Nucleus accumbens (tissue), 56 donors: ENCODE measurements around the gene OSBPL10.
"Not testable (repeated sequence)": the region's sequence is repeated elsewhere in the genome, so short reads cannot be mapped to it uniquely, and the experiment has no call there.

Experiments
- DNase-seq, 56 donors: peaks; one replicate each; lab custom pipeline; 2025; lab: John Stamatoyannopoulos, UW

Gene OSBPL10, protein sequence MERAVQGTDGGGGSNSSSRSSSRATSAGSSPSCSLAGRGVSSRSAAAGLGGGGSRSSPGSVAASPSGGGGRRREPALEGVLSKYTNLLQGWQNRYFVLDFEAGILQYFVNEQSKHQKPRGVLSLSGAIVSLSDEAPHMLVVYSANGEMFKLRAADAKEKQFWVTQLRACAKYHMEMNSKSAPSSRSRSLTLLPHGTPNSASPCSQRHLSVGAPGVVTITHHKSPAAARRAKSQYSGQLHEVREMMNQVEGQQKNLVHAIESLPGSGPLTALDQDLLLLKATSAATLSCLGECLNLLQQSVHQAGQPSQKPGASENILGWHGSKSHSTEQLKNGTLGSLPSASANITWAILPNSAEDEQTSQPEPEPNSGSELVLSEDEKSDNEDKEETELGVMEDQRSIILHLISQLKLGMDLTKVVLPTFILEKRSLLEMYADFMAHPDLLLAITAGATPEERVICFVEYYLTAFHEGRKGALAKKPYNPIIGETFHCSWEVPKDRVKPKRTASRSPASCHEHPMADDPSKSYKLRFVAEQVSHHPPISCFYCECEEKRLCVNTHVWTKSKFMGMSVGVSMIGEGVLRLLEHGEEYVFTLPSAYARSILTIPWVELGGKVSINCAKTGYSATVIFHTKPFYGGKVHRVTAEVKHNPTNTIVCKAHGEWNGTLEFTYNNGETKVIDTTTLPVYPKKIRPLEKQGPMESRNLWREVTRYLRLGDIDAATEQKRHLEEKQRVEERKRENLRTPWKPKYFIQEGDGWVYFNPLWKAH

DNA sequence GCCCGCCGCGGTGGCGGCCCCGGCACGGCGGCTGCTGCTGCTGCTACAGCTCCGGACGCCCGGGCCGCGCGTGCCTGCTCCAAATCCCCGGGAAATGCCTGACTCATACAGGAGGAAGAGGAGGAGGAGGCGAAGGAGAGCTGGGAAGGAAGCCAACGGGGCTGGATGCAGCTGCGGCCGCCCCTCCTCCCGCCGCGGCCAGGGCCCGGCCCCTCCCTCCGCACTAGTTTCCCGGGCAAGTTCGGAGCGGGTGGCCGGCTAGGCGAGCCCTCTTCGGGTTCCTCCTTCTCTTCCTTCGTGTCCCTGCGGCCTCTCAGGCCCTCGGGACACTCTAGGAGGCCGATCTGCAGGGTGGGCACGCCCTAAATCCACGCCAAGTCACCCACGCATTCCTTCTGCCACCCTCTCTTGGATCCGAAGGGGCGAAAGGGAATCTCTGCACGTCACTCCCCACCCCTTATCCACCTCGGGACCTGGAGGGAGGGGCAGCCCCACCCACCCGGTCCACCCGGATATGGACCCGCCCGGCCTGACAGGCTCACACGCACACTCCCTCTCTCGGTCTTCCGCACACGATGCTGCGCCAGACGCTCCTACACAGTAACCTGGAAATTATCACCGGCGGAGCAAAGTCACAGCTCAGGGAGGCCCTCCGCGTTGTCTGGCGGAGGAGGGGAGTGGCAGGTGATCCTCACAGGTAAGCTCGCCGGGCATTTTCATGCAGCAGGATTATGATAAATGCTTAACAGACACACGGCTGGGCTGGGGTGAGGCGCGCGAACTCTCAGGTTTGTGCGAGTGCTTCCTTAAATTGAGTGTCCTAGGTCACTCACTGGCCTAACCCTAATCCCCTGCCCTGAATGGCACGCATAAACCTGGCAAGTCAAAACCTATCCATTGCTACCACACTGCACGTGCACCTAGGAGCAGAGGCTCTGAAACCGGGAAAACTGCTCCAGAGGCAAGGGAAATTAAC lies at the start of gene OSBPL10, which contains the start of gene ZNF860:
Gene OSBPL10 (minus strand): TSS at position 57 of the 976 bp plus-strand sequence. CDS start 83 bp downstream, outside the sequence.
Gene ZNF860 (plus strand): TSS at position 545 of the 976 bp plus-strand sequence. CDS start 7,330 bp downstream, outside the sequence.
- peak in 55 of 56 donors; percentile 1 to 86 (median 48) for DNase-seq

DNA sequence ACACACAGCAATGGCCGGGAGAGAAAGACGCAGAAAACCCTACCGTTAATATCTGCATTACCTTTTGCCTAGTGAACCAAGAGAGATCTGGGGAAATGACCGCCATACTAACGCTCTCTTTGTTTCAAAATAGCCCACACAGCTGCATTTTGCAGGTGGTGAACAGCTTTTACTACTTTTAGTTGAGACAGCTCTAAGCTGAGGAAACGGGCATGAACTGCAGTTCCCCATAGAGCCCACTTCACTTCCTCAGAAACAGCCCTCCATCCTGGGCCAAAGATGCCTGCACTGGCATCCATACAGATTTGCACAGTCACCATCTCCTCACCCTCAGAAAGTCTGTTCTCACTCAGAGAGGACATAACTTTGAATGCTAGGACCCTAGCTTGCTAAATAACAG lies 45.5 kb upstream of the OSBPL10 start:
- no peak for DNase-seq

DNA sequence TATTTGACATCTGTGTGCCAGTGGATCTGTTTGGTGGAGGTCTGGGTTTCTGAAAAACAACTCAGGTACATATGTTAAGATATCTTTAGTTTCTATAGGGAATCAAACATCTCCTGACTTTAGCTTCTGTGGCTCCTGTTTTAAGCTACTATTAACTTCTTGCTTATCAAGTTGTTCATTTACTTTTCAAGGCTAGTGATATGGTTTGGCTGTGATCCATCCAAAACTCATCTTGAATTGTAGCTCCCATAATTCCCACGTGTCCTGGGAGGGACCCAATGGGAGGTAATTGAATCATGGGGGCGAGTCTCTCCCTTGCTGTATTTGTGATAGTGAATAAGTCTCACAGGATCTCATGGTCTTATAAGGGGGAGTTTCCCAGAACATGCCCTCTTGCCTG lies 41.9 kb upstream of the OSBPL10 start:
- DNase-seq = no peak

DNA sequence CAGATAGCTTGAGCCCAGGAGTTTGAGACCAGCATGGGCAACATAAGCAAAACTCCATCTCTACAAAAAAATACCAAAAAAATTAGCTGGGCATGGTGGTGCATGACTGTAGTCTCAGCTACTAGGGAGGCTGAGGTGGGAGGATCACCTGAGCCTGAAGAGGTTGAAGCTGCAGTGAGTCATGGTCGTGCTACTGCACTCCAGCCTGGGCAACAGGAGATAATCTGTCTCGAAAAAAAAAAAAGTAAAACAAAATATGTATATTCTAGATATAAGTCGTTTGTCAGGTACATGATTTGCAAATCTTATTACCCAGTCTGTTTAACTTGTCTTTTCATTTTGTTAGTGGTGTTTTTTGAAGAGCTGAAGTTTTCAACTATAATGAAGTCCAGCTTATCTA lies 40.7 kb upstream of the OSBPL10 start:
- DNase-seq = no peak

DNA sequence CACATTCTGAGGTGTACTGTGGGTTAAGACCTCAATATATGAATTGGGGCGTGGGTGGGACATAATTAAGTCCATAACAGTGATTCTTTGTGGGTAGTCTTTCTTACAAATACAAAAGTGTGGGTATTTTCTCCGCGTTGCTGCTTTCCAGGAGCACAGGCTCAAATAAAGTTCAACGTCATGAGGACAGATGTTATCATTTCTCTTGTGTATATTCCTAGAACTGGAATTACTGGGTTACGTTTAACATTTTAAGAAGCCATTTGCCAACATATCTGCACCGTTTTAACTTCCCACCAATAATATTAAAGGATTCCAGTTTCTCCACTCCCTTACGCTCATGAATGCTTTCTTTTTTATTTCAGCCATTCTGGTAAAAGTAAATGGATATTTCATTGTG lies 40.1 kb upstream of the OSBPL10 start:
- no peak for DNase-seq

DNA sequence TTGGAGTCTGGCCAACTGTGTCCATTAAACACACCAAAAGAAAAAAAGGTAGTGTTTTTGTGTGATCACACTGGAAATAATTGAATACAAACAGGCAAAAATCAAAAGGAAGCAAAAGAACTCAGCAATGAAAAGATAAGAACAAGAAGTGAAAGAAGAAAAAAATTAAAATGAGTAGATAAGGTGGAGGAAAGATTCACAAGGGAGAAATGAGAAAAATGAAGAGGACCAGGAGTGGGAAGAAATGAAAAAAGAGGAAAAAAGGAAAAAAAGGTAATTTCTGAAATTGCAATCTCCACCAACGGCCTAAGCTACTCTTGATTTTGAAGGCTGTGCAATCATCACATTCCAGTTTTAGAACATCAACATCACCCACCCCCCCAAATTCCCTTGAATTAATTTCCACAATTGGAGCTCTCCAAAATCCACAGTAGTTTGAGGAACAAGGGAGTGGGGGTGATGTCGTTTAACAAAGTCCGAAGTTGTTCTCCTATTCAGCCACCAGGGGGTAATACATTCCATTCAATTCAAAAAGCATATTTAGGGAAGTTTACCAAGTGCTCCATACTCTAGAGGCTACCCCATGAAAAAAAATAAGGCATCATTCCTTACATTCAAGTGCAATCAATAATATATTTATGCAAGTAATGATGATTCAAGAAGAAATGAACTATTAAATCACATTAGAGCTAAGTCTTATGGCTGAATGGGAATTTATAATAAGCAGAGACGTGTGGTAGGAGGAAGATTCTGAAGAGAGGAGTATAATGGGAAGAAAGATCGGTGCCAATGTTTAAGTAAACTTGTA lies 37.9 kb upstream of the OSBPL10 start:
- DNase-seq = peak in 1 of 56 donors; percentile 1

DNA sequence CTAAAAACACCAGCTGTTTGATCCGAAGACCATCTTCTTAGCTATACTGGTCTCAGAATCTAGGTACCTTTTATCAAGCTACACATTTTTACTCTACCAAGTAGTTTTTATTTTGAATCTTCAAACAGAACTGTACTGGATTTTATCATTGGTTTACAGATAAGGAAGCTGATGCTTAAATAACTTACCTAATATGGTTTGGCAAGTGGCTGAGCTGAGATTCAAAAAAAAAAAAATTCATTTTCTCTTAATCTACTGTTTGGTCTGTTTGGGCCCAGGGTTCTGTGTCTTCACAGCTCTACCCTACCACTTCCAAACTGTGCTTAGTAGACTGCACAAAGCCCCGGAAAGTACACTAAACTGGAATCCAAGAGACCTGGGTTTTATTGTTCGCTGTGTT lies 36.2 kb upstream of the OSBPL10 start:
- DNase-seq = no peak

DNA sequence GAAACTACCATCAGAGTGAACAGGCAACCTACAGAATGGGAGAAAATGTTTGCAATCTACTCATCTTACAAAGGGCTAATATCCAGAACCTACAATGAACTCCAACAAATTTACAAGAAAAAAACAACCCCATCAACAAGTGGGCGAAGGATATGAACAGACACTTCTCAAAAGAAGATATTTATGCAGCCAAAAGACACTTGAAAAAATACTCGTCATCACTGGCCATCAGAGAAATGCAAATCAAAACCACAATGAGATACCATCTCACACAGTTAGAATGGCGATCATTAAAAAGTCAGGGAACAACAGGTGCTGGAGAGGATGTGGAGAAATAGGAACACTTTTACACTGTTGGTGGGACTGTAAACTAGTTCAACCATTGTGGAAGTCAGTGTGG lies 34.6 kb upstream of the OSBPL10 start:
- DNase-seq = not testable (repeated sequence)

DNA sequence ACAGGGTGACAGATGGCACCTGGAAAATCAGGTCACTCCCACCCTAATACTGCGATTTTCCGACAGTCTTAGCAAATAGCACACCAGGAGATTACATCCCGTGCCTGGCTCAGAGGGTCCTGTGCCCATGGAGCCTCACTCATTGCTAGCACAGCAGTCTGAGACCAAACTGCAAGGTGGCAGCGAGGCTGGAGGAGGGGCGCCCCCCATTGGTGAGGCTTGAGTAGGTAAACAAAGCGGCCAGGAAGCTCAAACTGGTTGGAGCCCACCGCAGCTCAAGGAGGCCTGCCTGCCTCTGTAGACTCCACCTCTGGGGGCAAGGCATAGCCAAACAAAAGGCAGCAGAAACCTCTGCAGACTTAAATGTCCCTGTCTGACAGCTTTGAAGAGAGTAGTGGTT lies 29.6 kb upstream of the OSBPL10 start:
- not testable (repeated sequence) for DNase-seq

DNA sequence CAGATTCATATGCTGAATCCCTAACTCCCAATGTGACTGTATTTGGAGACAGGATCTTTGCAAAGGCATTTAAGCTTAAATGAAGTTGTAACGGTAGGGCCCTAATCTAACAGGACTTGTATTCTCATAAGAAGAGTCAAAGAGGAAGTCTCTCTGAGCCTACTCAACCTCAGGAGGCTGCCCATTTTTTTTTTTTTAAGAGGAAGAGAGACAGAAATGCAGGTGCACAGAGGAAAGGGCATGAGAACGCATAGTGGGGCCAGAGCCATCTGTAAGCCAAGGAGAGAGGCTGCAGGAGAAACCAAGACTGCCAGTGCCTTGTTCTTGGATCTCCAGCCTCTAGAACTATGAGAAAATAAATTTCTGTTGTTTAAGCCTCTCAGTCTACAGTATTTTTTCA lies 28.9 kb upstream of the OSBPL10 start:
- no peak for DNase-seq

DNA sequence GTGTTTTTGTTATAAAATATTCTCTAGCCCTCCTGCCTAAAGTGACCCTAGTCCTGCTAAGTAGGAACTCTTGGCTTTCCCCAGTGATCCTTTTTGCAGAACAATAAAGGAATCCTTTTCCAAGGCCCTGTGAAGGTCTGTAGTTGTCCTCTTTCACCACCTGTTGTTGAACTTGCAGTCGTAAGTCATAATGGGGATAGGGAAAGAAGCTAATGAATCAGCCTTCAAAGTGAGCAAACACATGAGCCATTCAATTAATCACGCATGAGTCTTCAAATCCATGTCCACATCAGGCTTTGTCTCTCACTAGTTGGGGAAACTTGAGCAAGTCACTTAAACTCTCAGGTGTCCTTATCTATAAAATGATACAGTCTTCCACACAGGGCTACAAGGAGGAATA lies 28.0 kb upstream of the OSBPL10 start:
- no peak for DNase-seq

DNA sequence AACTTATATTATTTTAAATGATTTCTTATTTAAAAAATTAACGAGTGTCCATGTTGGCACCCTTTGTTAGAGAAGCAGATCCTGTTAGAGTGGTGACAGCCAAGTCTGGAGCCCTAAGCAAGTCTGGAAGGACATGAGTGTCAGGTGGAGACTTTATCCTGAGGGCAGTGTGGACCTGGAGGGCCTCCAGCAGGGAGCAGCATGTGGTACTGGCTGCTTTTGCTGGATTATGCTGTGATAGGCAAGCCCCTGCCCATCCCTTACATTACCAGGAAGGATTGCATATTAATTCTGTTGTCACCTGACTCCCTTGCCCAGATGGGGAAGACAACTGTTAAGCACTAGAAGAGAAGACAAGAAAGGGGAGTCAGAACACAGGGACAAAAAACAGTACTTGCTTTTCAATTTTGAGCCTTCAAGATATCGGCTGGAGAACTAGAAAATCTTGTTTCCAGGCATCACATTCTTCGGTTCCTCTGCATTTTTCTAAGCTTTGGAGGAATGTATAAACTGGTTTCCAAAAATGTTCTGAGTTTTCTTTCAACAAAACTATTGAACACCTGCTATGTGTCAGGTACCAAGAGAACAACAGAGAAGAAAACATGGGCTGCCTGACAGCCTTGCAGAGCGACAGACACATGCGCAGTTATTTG lies 23.2 kb upstream of the OSBPL10 start:
- no peak for DNase-seq

DNA sequence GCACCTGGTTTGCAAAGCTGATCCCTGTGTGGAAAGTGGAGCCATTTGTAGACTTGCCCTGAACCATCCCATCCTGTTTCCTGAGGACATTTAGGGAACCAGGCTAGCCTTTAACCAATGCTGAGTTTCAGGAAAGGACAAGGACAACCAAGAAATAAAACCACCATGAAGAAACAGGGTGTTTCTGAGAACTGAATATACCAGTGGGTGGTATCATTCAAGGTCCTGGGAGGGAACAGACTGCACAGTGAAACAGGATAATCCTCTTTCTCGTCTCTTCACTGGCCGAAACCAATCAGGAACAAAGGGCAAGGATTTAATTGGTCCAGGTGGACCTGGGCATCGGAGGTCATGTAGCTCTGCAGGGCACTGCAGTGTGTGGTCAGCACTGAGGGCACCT lies 22.3 kb upstream of the OSBPL10 start:
- DNase-seq = no peak

DNA sequence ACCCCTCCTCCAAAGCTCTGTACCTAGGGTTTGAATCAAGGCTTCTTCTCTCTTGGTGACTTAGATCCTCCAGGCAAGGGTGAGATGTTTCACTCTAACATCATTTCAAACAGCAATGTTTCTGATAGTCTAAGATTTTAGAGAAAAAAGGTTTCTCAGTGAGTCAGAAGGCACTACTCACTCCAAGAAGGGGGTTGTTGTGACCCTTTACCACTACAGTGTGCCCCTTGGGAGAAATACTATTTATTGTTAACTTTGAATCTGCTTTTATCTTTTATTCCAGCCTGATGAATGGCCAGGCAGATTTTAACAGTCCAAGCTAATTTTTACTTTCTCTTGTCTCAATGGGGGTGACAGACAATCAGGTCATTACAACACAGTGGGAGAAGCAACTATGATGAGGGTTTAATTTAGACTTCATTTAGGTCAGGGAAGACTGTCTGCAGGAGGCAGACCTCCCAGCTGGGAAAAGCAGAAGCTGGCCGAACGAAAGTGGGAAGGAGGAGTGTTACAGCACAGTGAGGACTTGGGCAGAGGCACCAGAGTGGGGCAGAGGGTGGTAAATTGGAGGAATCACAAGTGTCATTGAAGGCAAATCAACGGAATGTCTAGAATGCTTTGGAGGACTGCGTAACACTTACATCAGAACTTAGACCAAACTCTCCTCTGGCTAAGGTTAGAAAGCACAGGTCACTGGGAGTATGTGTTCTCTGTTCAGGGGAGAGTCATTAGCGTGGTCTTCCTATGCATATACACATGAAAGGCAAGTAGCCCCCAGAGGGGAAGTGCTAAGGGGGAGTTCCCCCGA lies 21.7 kb upstream of the OSBPL10 start:
- DNase-seq = no peak

DNA sequence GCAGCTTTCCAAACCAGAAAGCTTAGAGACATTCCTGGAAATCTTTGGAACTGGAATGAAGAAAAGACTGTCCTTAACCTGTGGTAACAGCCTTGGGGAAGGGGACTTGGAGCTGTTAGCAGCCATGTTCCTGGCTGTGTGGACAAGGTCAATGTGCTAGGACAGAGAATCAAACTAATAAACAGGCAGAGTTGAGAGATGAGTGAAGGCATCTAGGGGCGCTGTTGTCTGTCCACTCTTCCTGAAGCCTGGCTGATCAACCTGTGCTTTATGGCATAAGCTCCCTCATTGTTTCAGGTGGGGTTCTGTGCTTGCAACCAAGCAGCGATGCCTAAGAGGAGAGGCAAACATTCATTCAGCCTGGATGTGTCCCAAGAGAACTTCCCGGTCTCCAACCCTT lies 19.8 kb upstream of the OSBPL10 start:
- DNase-seq = no peak

DNA sequence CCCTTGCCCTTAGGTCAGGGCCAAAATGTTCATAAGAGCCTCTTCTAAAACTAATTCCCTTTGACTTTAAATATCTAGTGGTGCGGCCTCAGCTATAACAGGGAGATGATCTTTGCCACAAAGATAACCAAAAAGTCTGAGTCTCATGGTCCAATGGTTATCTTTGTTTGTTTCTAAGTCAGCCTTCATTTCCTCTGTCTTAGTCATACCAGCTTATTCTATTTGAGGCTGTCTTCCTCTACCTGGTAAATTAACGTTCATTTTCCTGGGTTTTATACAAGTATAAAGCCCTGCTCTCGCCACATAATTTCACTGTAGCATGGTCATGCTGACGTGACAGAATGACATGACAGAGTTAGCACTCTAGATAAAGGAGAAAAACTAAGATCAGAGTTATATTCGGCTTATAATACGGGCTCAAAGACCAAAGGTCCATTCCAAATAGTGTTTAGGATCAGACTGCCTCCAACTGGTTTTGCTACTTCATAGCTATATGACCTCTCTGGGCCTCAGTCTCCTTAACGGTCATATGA lies 18.9 kb upstream of the OSBPL10 start:
- no peak for DNase-seq

DNA sequence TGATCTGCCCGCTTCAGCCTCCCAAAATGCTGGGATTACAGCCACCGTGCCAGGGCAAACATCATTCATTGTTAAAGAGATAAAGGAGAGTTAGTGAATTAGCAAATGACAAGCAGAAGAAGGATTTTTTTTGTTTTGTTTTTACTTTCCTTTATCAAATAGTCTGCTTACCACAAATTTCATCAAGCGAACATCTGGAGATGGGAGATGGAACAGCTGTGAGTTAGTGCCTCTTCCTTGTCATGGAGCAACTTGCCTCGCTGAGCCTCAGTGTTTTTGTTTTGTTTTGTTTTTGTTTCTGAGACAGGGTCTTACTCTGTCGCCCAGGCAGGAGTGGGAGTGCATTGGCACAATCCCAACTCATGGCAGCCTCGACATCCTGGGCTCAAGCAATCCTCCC lies 16.4 kb upstream of the OSBPL10 start:
- DNase-seq = no peak

DNA sequence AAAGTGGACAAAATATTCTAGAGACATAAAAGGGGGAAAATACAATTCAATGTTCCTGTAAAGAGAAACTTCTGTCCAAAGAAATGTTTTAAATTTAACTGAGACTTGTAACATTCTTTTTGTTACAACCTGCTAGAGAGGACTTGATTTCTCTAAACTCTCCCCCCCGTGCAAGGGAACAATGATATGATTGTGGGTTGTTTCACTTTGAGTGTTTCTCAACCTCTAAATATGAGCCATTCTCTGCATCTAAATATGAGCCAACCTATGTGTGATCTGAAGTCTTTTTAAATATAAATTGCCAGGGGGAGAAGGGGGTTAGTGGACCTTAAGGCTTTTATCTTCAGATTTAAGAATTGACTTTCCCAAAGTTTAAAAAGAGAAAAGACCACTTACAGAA lies 15.1 kb upstream of the OSBPL10 start:
- no peak for DNase-seq
